ENCODE data around the gene EIF3L.
"Not testable (repeated sequence)": the region's sequence is repeated elsewhere in the genome, so short reads cannot be mapped to it uniquely, and the experiment has no call there.

The EIF3L gene

DNA sequence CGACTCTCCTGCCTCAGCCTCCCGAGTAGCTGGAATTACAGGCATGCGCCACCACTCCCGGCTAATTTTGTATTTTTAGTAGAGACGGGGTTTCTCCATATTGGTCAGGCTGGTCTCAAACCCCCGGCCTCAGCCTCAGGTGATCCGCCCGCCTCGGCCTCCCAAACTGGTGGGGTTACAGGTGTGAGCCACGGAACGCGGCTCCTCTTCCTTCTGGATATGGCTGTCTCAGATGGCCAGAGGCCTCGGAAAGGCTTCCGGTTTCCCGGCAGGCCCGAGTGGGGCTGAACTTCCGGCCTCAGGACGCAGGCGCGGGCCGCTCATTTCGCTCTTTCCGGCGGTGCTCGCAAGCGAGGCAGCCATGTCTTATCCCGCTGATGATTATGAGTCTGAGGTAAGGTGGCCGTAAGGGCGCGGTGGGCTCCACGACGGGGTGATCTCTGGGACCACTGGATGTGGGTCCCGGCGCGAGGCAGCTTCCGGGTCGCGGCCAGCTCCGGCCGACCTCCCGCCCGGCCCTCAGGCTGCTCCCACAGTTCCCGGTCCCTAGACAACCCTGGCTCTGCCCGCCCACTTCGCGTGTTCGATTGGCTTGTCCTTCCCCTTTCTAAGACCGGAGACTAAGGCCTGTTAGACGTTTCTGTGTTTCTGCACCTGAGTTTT, at the start of gene EIF3L:
Gene EIF3L (plus strand): TSS at position 331 of the 663 bp plus-strand sequence. CDS start 31 bp downstream, at position 362.
- peak; percentile 57 to 71 for DNase-seq (ENCODE audit: low read depth in 2 of 2)

GRCh38 chr22:37799979-37800378, 49.2 kb upstream of the EIF3L start:
- DNase-seq (ENCODE audit: low read depth in 2 of 2) = not testable (repeated sequence)

DNA sequence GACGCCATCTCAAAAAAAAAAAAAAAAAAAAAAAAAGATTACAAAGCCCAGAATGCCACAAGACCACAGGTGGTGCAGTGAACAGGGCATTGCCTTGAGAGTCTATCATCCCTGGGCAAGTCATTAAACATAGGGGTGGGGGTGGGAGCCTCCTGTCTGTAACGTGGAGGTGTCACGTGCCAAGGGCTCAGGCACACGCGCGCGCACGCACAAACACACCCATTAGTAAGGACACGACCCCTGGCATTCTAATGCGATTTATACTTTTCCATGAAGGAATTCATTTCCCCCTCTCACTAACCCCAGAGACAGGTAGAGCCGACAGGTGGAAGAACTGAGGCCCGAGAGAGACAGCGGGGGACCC, 47.3 kb upstream of the EIF3L start:
- no peak for DNase-seq (ENCODE audit: low read depth in 2 of 2)

DNA sequence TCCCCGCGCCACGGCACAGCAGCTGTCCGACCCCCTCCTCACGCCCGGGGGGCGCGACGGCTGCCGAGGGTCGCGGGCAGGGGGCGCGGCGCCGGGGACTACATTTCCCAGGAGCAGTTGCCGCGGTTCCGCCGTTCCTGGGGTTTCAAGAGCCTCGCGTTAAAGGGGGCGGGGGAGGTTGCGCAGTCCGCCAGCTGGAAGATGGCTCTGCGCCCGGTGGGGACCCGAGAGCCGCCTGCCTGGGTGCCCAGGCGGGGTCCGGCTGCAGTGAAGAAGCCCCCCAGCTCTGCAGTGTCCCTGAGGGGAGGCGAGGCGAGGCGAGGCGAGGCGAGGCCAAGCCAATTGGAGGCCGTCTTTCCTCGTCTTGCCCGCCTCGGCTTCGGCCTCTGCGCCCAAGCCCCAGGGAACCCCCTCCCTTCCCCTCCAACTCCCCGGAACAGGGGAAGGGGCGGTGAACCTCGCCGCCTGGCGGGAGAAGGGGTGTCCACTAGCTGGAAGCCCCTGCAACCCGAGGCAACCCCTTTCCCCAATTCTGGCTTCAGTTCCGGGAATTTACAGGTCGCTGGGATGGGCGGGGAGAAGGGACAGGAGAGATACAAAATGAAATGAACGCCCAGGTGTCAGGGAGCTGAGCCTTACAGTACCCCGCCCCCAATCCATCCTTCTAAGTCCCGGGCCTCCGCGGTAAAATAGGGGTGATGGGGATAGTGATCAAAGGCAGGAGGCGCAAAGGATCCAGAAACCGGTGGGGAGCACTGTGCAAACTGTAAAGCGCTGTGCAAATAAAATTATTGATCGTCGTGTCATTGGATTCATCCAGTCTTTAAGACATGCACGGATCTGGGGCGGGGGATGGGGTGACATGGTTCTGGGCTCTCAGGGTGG, 46.7 kb upstream of the EIF3L start:
- DNase-seq (ENCODE audit: low read depth in 2 of 2) = no peak

GRCh38 chr22:37803195-37803638, 46.0 kb upstream of the EIF3L start:
- DNase-seq (ENCODE audit: low read depth in 2 of 2) = no peak

GRCh38 chr22:37803639-37804351, 45.4 kb upstream of the EIF3L start:
- DNase-seq (ENCODE audit: low read depth in 2 of 2) = no peak

DNA sequence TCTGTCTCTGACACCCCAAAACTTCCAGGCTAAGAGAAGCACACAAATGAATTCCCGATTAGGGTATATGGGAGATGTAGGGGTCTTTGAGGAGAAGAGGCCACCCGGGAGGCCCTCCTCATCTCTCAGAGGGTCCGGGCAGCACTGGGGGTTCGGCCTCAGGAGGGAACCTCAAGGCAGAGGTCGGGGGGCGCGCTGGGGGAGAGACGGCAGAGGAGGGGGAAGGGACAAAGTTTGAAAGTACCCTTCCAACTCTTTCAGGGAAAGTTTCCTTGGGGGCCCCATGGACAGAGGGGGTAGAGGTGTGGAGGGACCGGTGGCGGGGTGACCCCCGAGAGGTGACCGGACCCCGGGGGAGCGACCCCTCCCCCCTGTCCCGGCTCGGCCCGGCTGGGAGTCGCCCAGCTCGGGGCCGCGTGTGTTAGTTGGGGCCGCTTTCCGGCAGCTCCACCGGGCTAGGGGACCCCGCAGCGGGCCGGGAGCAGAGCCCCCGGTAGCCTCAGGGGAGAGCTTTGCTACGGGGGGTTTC, 44.8 kb upstream of the EIF3L start:
- no peak for DNase-seq (ENCODE audit: low read depth in 2 of 2)

- peak; percentile 14 to 56 for DNase-seq (ENCODE audit: low read depth in 2 of 2)
Measured at GRCh38 chr22:37804881-37805809, 44.1 kb upstream of the EIF3L start.

- no peak for DNase-seq (ENCODE audit: low read depth in 2 of 2)
Measured at GRCh38 chr22:37805810-37806277, 43.4 kb upstream of the EIF3L start.

DNA sequence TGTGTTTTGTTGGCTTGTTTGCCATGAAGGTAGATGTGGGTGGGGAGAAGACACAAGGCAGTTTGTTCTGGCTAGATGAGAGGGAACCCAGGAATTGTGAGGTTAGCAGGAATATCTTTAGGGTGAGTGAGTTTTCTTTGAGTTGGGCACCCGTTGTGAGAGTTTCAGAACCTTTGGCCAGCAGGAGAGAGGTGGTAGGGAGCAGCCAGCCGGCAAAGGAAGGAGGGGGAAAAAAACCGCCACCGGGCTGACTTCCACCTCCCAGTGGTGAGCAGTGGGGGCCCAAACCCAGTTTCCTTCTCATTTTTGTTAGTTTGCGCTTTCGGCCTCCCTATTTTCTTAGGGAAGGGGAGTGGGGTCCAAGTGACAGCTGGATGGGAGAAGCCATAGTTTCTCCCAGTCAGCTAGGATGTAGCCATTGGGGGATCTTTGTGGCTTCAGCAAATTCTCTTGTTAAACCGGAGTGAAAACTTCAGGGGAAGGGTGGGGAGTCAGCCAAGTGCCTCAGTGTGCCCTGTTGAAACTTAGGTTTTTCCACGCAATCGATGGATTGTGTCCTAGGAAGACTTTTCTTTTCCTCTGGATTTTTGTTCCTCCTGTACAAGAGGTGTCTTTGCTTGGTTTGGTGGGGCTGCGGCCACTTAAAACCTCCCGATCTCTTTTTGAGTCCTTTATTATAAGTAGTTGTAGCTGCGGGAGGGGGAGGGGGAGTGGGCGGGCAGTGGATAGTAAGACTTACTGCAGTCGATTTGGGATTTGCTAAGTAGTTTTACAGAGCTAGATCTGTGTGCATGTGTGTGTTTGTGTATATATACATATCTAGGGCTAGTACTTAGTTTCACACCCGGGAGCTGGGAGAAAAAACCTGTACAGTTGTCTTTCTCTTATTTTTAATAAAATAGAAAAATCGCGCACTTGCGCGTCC, 42.5 kb upstream of the EIF3L start:
- no peak for DNase-seq (ENCODE audit: low read depth in 2 of 2)

- peak; percentile 59 to 82 for DNase-seq (ENCODE audit: low read depth in 2 of 2)
Measured at GRCh38 chr22:37807410-37808293, 41.6 kb upstream of the EIF3L start, which contains the start of gene GCAT. Gene GCAT, plus strand, starts transcription at chr22:37807934. Its CDS starts 34 bp downstream, at chr22:37807968.

GRCh38 chr22:37808294-37808657, 40.9 kb upstream of the EIF3L start:
- no peak for DNase-seq (ENCODE audit: low read depth in 2 of 2)

GRCh38 chr22:37809672-37810333, 39.4 kb upstream of the EIF3L start:
- DNase-seq (ENCODE audit: low read depth in 2 of 2) = no peak

DNA sequence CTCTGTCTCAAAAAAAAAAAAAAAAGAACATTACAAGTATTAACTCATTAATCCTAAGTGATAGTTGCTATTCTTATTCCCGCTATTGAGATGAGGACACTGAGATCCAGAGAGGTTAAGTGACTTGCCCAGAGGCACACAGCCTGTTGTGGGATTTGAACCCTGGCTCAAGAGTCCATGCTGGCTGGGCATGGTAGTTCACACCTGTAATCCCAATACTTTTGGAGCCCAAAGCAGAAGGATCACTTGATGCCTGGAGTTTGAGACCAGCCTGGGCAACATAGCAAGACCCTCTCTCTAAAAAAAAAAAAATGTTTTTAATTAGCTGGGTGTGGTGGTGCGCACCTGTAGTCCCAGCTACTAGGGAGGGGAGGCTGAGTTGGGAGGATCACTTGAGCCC, 37.4 kb upstream of the EIF3L start:
- DNase-seq (ENCODE audit: low read depth in 2 of 2) = no peak

DNA sequence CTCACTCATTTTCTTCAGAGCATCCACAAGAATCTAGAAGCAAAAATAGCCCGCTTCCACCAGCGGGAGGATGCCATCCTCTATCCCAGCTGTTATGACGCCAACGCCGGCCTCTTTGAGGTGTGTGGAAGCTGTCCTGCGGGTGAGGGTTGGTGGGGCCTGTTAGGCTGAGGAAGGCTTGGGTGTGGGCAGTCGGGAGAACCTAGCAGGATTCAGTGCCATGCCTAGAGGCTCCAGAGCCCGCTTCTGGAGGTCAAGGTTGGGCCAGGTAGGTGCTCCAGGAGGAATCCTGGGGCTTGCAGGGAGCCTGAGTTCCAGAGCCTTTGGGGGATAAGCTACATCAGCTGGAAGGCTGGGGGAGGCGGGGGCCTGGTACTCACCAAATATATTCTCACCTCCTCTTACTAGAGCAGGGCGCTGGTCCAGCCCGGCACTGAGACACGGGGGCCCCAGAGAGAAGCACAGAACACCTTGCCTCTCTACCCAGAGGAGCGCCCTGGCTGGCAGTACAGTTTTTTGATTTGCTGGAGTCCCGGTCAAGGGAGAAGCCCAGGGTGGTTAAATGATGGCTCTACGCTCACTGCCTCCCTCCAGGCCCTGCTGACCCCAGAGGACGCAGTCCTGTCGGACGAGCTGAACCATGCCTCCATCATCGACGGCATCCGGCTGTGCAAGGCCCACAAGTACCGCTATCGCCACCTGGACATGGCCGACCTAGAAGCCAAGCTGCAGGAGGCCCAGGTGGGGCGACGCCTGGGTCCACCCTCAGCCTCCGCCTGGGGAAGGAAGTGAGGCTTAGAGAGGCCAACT, 36.1 kb upstream of the EIF3L start:
- no peak for DNase-seq (ENCODE audit: low read depth in 2 of 2)

- no peak for DNase-seq (ENCODE audit: low read depth in 2 of 2)
Measured at GRCh38 chr22:37815593-37815992, 33.6 kb upstream of the EIF3L start.

- no peak for DNase-seq (ENCODE audit: low read depth in 2 of 2)
Measured at GRCh38 chr22:37816543-37817180, 32.6 kb upstream of the EIF3L start.

Measured in stimulated activated CD4-positive, alpha-beta T cell treated with anti-CD3 and anti-CD28 coated beads, Interleukin-1b, Interleukin-23, amount 100 ng/mL, for 1 hour (primary cell).